HL-60 (cell line): ENCODE data around the gene CDH23.
A peak's percentile ranks its signal among the peaks of the same experiment; 100 is the strongest.

ENCODE experiments used
- CTCF ChIP-seq: IDR thresholded peaks from one replicate; pipeline ENCODE4 v1.5.1; 2011; ENCODE audit warnings: low read length, control low read depth, inconsistent platforms; ENCODE audit not compliant: insufficient read depth
- GABPA ChIP-seq: IDR thresholded peaks from 2 replicates; pipeline ENCODE4 v1.6.1; 2012; ENCODE audit warnings: low read depth
- POLR2AphosphoS5 ChIP-seq: IDR thresholded peaks from 2 replicates; pipeline ENCODE4 v1.6.1; 2012; ENCODE audit warnings: low read depth
- REST ChIP-seq: IDR thresholded peaks from 2 replicates; pipeline ENCODE4 v1.6.1; 2012; ENCODE audit warnings: low read depth; ENCODE audit not compliant: insufficient replicate concordance
- SPI1 ChIP-seq: IDR thresholded peaks from 2 replicates; pipeline ENCODE4 v1.6.1; 2012; ENCODE audit warnings: low read depth, mild to moderate bottlenecking, borderline replicate concordance

- no peak for TF ChIP-seq POLR2AphosphoS5
- TF ChIP-seq CTCF = peak; percentile 34
- TF ChIP-seq GABPA = no peak
- TF ChIP-seq REST = no peak
- no peak for TF ChIP-seq SPI1
Measured at GRCh38 chr10:71725998-71726579, 329.4 kb downstream of the CDH23 start.
